ENCODE measurements around the gene KRT6A. TPM values are rescaled to one million over a fixed set of nuclear protein-coding genes. Genes with fewer than 3 reads are reported as not detected.

Gene KRT6A
- total and polyA plus RNA-seq, 4 donors, result 0.02 to 0.05 TPM; not detected in 2

GRCh38 chr12:52537101-52537500, 44.0 kb upstream of the KRT6A start (continued):
- TF ChIP-seq ZBTB33 (IDR thresholded peaks at IDR 0.05), result no peak
- TF ChIP-seq ATF3 (IDR thresholded peaks at IDR 0.05), result no peak

- Histone ChIP-seq H3K4me3 (ENCODE audit: low read depth in 1 of 3, low read length in 3 of 3) (no peak overlapping the region), H3K9me3 (ENCODE audit: control insufficient read depth in 4 of 4, low read length in 3 of 4) (no peaks in the 10 kb centered on the region), H3K9ac (ENCODE audit: low read depth in 1 of 2, low read length in 2 of 2) (no peak overlapping the region), H3K27ac (ENCODE audit: low read depth in 1 of 2, low read length in 2 of 2) (no peak overlapping the region), H3K27me3 (ENCODE audit: control insufficient read depth in 4 of 4, insufficient read depth in 4 of 4, low read length in 3 of 4) (no peaks in the 10 kb centered on the region), H3K36me3 (ENCODE audit: control insufficient read depth in 4 of 4, insufficient read depth in 3 of 4, low read depth in 1 of 4, low read length in 3 of 4) (no peaks in the 10 kb centered on the region), H3K4me1 (ENCODE audit: control insufficient read depth in 4 of 4, insufficient read depth in 4 of 4, low read length in 3 of 4) (no peaks in the 10 kb centered on the region)
- TF ChIP-seq SP1 (IDR thresholded peaks at IDR 0.05) (no peak), ZBTB33 (IDR thresholded peaks at IDR 0.05) (no peak), REST (IDR thresholded peaks at IDR 0.05) (no peak), NR2F2 (IDR thresholded peaks at IDR 0.05) (no peak), MAX (IDR thresholded peaks at IDR 0.05) (no peak)
- DNase-seq (ENCODE audit: low spot score), result no peak
- 0% methylated on average over 1 of the region's 1 CpG for WGBS
Measured at GRCh38 chr12:52535574-52535973, 42.5 kb upstream of the KRT6A start.

- Histone ChIP-seq H3K27me3 (ENCODE audit: control insufficient read depth in 4 of 4, insufficient read depth in 4 of 4, low read length in 3 of 4) (no peaks in the 10 kb centered on the region), H3K9ac (ENCODE audit: low read depth in 1 of 2, low read length in 2 of 2) (no peak overlapping the region), H3K9me3 (ENCODE audit: control insufficient read depth in 4 of 4, low read length in 3 of 4) (no peaks in the 10 kb centered on the region), H3K4me3 (ENCODE audit: low read depth in 1 of 3, low read length in 3 of 3) (no peak overlapping the region), H3K4me1 (ENCODE audit: control insufficient read depth in 4 of 4, insufficient read depth in 4 of 4, low read length in 3 of 4) (no peaks in the 10 kb centered on the region), H3K27ac (ENCODE audit: low read depth in 1 of 2, low read length in 2 of 2) (no peak overlapping the region), H3K36me3 (ENCODE audit: control insufficient read depth in 4 of 4, insufficient read depth in 3 of 4, low read depth in 1 of 4, low read length in 3 of 4) (no peaks in the 10 kb centered on the region)
- TF ChIP-seq YY1 (IDR thresholded peaks at IDR 0.05) (no peak), ZBTB33 (IDR thresholded peaks at IDR 0.05) (no peak), JUND (IDR thresholded peaks at IDR 0.05) (no peak)
- no peak for DNase-seq (ENCODE audit: low spot score)
- 64% methylated on average over 5 of the region's 5 CpGs for WGBS
Measured at GRCh38 chr12:52534482-52534881, 41.4 kb upstream of the KRT6A start.
